ENCODE results near the gene GPC5. TPM values are rescaled to one million over a fixed set of nuclear protein-coding genes. Genes with fewer than 3 reads are reported as not detected.
"Not testable (repeated sequence)": the region's sequence is repeated elsewhere in the genome, so short reads cannot be mapped to it uniquely, and the experiment has no call there.

GPC5 gene
- total RNA-seq, 1 experiment from 2014 or later: 0.15 TPM

GRCh38 chr13:92745258-92745657 is 1346.8 kb downstream of the GPC5 start:
- H3K27me3 Mint-ChIP-seq (ENCODE audit: low read depth): no peaks in the 10 kb centered on the region
- Histone ChIP-seq H2BK12ac (ENCODE audit: insufficient read length, low read depth, low read length) (no peak overlapping the region), H3K79me1 (ENCODE audit: insufficient read depth, low read depth, low read length, poor library complexity, severe bottlenecking) (no peaks in the 10 kb centered on the region), H2BK120ac (ENCODE audit: low read depth, low read length, poor library complexity, severe bottlenecking) (no peak overlapping the region), H4K20me1 (ENCODE audit: control insufficient read depth, insufficient read depth, insufficient read length) (no peaks in the 10 kb centered on the region), H3K9me3 (ENCODE audit: control insufficient read depth, low read depth, low read length) (no peaks in the 10 kb centered on the region), H3K23ac (ENCODE audit: insufficient read length, low read depth, low read length) (no peak overlapping the region), H3K18ac (ENCODE audit: insufficient read length, low read depth, low read length) (no peak overlapping the region), H3K14ac (ENCODE audit: insufficient read depth, low read length) (no peak overlapping the region), H2BK5ac (ENCODE audit: insufficient read length, low read length) (no peak overlapping the region), H4K8ac (replicated peaks; ENCODE audit: insufficient read length, low read depth, low read length) (no peak overlapping the region), H2BK20ac (ENCODE audit: low read depth, low read length, poor library complexity, severe bottlenecking) (no peak overlapping the region), H3K27ac (ENCODE audit: insufficient read length, low read depth, low read length) (no peak overlapping the region), H4K91ac (ENCODE audit: insufficient read length, low read depth, low read length) (no peak overlapping the region), H2AFZ (ENCODE audit: low read length) (no peak overlapping the region), H3T11ph (ENCODE audit: low read length) (no peak overlapping the region), H3K4me2 (ENCODE audit: insufficient read depth, insufficient read length, low read length) (no peak overlapping the region), H4K5ac (ENCODE audit: insufficient read length, low read depth, low read length) (no peak overlapping the region), H3K56ac (ENCODE audit: insufficient read length, low read depth, low read length) (no peak overlapping the region), H2AK5ac (ENCODE audit: insufficient read length, low read length) (no peak overlapping the region), H3K23me2 (ENCODE audit: insufficient read length, low read depth, low read length, poor library complexity, severe bottlenecking) (no peaks in the 10 kb centered on the region), H3K27me3 (ENCODE audit: insufficient read depth, low read length) (no peaks in the 10 kb centered on the region), H3K4me1 (ENCODE audit: insufficient read depth, low read length) (no peaks in the 10 kb centered on the region), H3K79me2 (ENCODE audit: insufficient read depth, low read length) (no peaks in the 10 kb centered on the region), H3K9ac (ENCODE audit: extremely low read depth, insufficient read length, low read length) (no peak overlapping the region), H2BK15ac (ENCODE audit: low read depth, low read length) (no peak overlapping the region), H3K4ac (ENCODE audit: low read depth, low read length) (no peak overlapping the region)
- H3K4me1 Mint-ChIP-seq: no peaks in the 10 kb centered on the region
- no peak for DNase-seq
- H3K9me3 Mint-ChIP-seq: no peaks in the 10 kb centered on the region
- H3K36me3 Mint-ChIP-seq (ENCODE audit: insufficient read depth in 1 of 3, low read depth in 3 of 3): no peaks in the 10 kb centered on the region
- H3K4me3 Mint-ChIP-seq: no peak overlapping the region
- H3K27ac Mint-ChIP-seq: no peak overlapping the region
- TF ChIP-seq, protein P1, sequence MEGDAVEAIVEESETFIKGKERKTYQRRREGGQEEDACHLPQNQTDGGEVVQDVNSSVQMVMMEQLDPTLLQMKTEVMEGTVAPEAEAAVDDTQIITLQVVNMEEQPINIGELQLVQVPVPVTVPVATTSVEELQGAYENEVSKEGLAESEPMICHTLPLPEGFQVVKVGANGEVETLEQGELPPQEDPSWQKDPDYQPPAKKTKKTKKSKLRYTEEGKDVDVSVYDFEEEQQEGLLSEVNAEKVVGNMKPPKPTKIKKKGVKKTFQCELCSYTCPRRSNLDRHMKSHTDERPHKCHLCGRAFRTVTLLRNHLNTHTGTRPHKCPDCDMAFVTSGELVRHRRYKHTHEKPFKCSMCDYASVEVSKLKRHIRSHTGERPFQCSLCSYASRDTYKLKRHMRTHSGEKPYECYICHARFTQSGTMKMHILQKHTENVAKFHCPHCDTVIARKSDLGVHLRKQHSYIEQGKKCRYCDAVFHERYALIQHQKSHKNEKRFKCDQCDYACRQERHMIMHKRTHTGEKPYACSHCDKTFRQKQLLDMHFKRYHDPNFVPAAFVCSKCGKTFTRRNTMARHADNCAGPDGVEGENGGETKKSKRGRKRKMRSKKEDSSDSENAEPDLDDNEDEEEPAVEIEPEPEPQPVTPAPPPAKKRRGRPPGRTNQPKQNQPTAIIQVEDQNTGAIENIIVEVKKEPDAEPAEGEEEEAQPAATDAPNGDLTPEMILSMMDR (conservative IDR thresholded peaks at IDR 0.05): no peak

DNA sequence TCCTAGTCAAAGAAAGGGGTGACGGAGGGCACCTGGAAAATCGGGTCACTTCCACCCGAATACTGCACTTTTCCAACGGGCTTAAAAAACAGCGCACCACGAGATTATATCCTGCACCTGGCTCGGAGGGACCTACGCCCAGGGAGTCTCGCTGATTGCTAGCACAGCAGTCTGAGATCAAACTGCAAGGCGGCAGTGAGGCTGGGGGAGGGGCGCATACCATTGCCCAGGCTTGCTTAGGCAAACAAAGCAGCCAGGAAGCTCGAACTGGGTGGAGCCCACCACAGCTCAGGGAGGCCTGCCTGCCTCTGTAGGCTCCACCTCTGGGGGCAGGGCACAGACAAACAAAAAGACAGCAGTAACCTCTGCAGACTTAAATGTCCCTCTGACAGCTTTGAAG is 1354.3 kb downstream of the GPC5 start:
- H4K5ac ChIP-seq (ENCODE audit: insufficient read length, low read depth, low read length); H3K23me2 ChIP-seq (ENCODE audit: insufficient read length, low read depth, low read length, poor library complexity, severe bottlenecking); H3K4ac ChIP-seq (ENCODE audit: low read depth, low read length); H2BK120ac ChIP-seq (ENCODE audit: low read depth, low read length, poor library complexity, severe bottlenecking); H3K9me3 ChIP-seq (ENCODE audit: control insufficient read depth, low read depth, low read length); H4K20me1 ChIP-seq (ENCODE audit: control insufficient read depth, insufficient read depth, insufficient read length); H2BK15ac ChIP-seq (ENCODE audit: low read depth, low read length); H2AK5ac ChIP-seq (ENCODE audit: insufficient read length, low read length); H3K23ac ChIP-seq (ENCODE audit: insufficient read length, low read depth, low read length); H2BK20ac ChIP-seq (ENCODE audit: low read depth, low read length, poor library complexity, severe bottlenecking); H3T11ph ChIP-seq (ENCODE audit: low read length); H3K4me3 Mint-ChIP-seq; H3K4me1 ChIP-seq (ENCODE audit: insufficient read depth, low read length); H4K91ac ChIP-seq (ENCODE audit: insufficient read length, low read depth, low read length); H3K56ac ChIP-seq (ENCODE audit: insufficient read length, low read depth, low read length); H3K4me2 ChIP-seq (ENCODE audit: insufficient read depth, insufficient read length, low read length); H3K27me3 Mint-ChIP-seq (ENCODE audit: low read depth); H2BK5ac ChIP-seq (ENCODE audit: insufficient read length, low read length); H3K79me1 ChIP-seq (ENCODE audit: insufficient read depth, low read depth, low read length, poor library complexity, severe bottlenecking); H2AFZ ChIP-seq (ENCODE audit: low read length); H3K27ac ChIP-seq (ENCODE audit: insufficient read length, low read depth, low read length); H3K14ac ChIP-seq (ENCODE audit: insufficient read depth, low read length); H3K27me3 ChIP-seq (ENCODE audit: insufficient read depth, low read length); H4K8ac ChIP-seq (replicated peaks; ENCODE audit: insufficient read length, low read depth, low read length); H3K18ac ChIP-seq (ENCODE audit: insufficient read length, low read depth, low read length); H2BK12ac ChIP-seq (ENCODE audit: insufficient read length, low read depth, low read length); H3K79me2 ChIP-seq (ENCODE audit: insufficient read depth, low read length): not testable (repeated sequence)
- DNase-seq: peak; percentile 86
- H3K4me1 Mint-ChIP-seq: peaks cover 0 to 10% of the 10 kb centered on the region in 2 experiments; a peak in 3 of 4 replicates
- no CpG with 5 or more reads among the region's 12 CpGs for WGBS (ENCODE audit: extremely low coverage, insufficient read length, low lambda C conversion rate)
- H3K9ac ChIP-seq (ENCODE audit: extremely low read depth, insufficient read length, low read length): peak overlapping the region; percentile 23
- peaks cover 4 to 19% (median 18%) of the 10 kb centered on the region in 3 experiments for H3K36me3 Mint-ChIP-seq (ENCODE audit: insufficient read depth in 1 of 3, low read depth in 3 of 3)
- H3K27ac Mint-ChIP-seq: peak overlapping the region in 1 of 3 experiments; percentile 86; a peak in 2 of 7 replicates
- peaks cover 12 to 16% of the 10 kb centered on the region in 2 experiments; a peak in 4 of 5 replicates for H3K9me3 Mint-ChIP-seq

Measured in H9 (cell line).